HepG2 (cell line): ENCODE data around the gene GBA2. TPM values are rescaled to one million over a fixed set of nuclear protein-coding genes. Genes with fewer than 3 reads are reported as not detected.

Source experiments
- ARHGAP35 ChIP-seq: sonication (generic); formaldehyde crosslinking; IDR thresholded peaks from 2 replicates; pipeline ENCODE4 v1.9.0; 2022; ENCODE audit warnings: mild to moderate bottlenecking, inconsistent platforms, moderate library complexity, missing genetic modification reagents, borderline replicate concordance
- CCDC6 ChIP-seq: sonication (generic); formaldehyde crosslinking; IDR thresholded peaks from 2 replicates; pipeline ENCODE4 v1.8.1; 2022; ENCODE audit warnings: mild to moderate bottlenecking, missing genetic modification reagents, moderate library complexity
- GATAD1 ChIP-seq: IDR thresholded peaks from 2 replicates; pipeline ENCODE4 v1.6.1; 2016; ENCODE audit warnings: missing genetic modification reagents, missing compliant biosample characterization
- IKZF1 ChIP-seq: fragments of 450-650 bp; IDR thresholded peaks from 2 replicates; pipeline ENCODE4 v1.7.1; 2016
- MAF1 ChIP-seq: sonication (generic); formaldehyde crosslinking; IDR thresholded peaks from 2 replicates; pipeline ENCODE4 v1.5.0; 2020; ENCODE audit warnings: missing genetic modification reagents, borderline replicate concordance
- SIX4 ChIP-seq: sonication (generic); formaldehyde crosslinking; IDR thresholded peaks from 2 replicates; pipeline ENCODE4 v1.4.0; 2020; ENCODE audit warnings: missing genetic modification reagents
- SRY ChIP-seq: sonication (generic); formaldehyde crosslinking; IDR thresholded peaks from 2 replicates; pipeline ENCODE4 v1.8.0; 2022; ENCODE audit warnings: mild to moderate bottlenecking, missing genetic modification reagents
- ZMAT3 ChIP-seq: sonication (generic); formaldehyde crosslinking; conservative IDR thresholded peaks from 2 replicates; pipeline ENCODE4 v1.7.0; 2021; ENCODE audit warnings: missing genetic modification reagents
- ZNF234 ChIP-seq: sonication (generic); formaldehyde crosslinking; conservative IDR thresholded peaks from 2 replicates; pipeline ENCODE4 v1.5.1; 2020; ENCODE audit warnings: mild to moderate bottlenecking, missing genetic modification reagents
- ZNF337 ChIP-seq: sonication (generic); formaldehyde crosslinking; IDR thresholded peaks from 2 replicates; pipeline ENCODE4 v1.5.1; 2020; ENCODE audit warnings: missing genetic modification reagents, low read depth, mild to moderate bottlenecking, borderline replicate concordance
- ZNF33A ChIP-seq: sonication (generic); formaldehyde crosslinking; IDR thresholded peaks from 2 replicates; pipeline ENCODE4 v1.5.1; 2020; ENCODE audit warnings: missing genetic modification reagents, mild to moderate bottlenecking, moderate library complexity, borderline replicate concordance
- ZNF552 ChIP-seq: sonication (generic); formaldehyde crosslinking; IDR thresholded peaks from 2 replicates; pipeline ENCODE4 v1.9.0; 2022; ENCODE audit warnings: missing genetic modification reagents, mild to moderate bottlenecking, borderline replicate concordance
- ZNF724P ChIP-seq: sonication (generic); formaldehyde crosslinking; IDR thresholded peaks from 2 replicates; pipeline ENCODE4 v1.8.0; 2022; ENCODE audit warnings: missing genetic modification reagents, borderline replicate concordance
- ZNF879 ChIP-seq: sonication (generic); formaldehyde crosslinking; IDR thresholded peaks from 2 replicates; pipeline ENCODE4 v1.8.1; 2023; ENCODE audit warnings: missing genetic modification reagents
- ZSCAN22 ChIP-seq: sonication (generic); formaldehyde crosslinking; IDR thresholded peaks from 2 replicates; pipeline ENCODE4 v1.4.0; 2020; ENCODE audit warnings: mild to moderate bottlenecking, missing genetic modification reagents
- polyA plus RNA-seq, 8 experiments: library from polyadenylated mRNA; depleted of rRNA in 3 of 8; stranded (reverse) in 7 of 8; unstranded in 1 of 8; fragments of >200 nt; fragmentation: Illumina TruSeq in 4 of 8; extraction: Trizol in 4 of 8; gene quantifications; 2 replicates each; pipeline versions ENCODE4 v1.2.1 to v1.2.3, GENCODE V29; 2011 to 2016; ENCODE audit warnings: low read depth in 4 of 8, missing spikeins in 1 of 8, mixed read lengths in 1 of 8; ENCODE audit not compliant: insufficient read depth in 1 of 8
- total RNA-seq, 5 experiments: library from RNA; depleted of rRNA; stranded (reverse); fragments of >200 nt; fragmentation: Illumina TruSeq; extraction: Trizol; gene quantifications; 2 replicates each; pipeline ENCODE4 v1.2.3, GENCODE V29; 2016; ENCODE audit warnings: low read depth in 1 of 5
- TF ChIP-seq, protein P1 (sequence below): sonication (generic); formaldehyde crosslinking; IDR thresholded peaks from 2 replicates; pipeline ENCODE4 v1.4.0; 2020; ENCODE audit warnings: missing genetic modification reagents
- TF ChIP-seq, protein P2 (sequence below): sonication (generic); formaldehyde crosslinking; IDR thresholded peaks from 2 replicates; pipeline ENCODE4 v1.8.0; 2023; ENCODE audit warnings: mild to moderate bottlenecking, missing genetic modification reagents
- TF ChIP-seq, protein P3 (sequence below): sonication (generic); formaldehyde crosslinking; IDR thresholded peaks from 2 replicates; pipeline ENCODE4 v1.8.0; 2022; ENCODE audit warnings: mild to moderate bottlenecking, missing genetic modification reagents, moderate library complexity
- TF ChIP-seq, protein P4 (sequence below): sonication (generic); formaldehyde crosslinking; IDR thresholded peaks from 2 replicates; pipeline ENCODE4 v1.5.0; 2020; ENCODE audit warnings: missing genetic modification reagents, mild to moderate bottlenecking, borderline replicate concordance
- TF ChIP-seq, protein P5 (sequence below): sonication (generic); formaldehyde crosslinking; IDR thresholded peaks from 2 replicates; pipeline ENCODE4 v1.4.0; 2020; ENCODE audit warnings: missing genetic modification reagents
- TF ChIP-seq, protein P6 (sequence below): IDR thresholded peaks from 2 replicates; pipeline ENCODE4 v1.6.1; 2018; ENCODE audit warnings: missing genetic modification reagents, mild to moderate bottlenecking, missing compliant biosample characterization
- TF ChIP-seq, protein P7 (sequence below): sonication (generic); formaldehyde crosslinking; IDR thresholded peaks from 2 replicates; pipeline ENCODE4 v1.8.0; 2022; ENCODE audit warnings: missing genetic modification reagents, mild to moderate bottlenecking, inconsistent platforms, borderline replicate concordance

GBA2 gene
- total and polyA plus RNA-seq, 2 of the 13 experiments (the other 11 are each of a cell fraction or from before 2014, with no cell fraction given), result 37.5 to 86.1 TPM

DNA sequence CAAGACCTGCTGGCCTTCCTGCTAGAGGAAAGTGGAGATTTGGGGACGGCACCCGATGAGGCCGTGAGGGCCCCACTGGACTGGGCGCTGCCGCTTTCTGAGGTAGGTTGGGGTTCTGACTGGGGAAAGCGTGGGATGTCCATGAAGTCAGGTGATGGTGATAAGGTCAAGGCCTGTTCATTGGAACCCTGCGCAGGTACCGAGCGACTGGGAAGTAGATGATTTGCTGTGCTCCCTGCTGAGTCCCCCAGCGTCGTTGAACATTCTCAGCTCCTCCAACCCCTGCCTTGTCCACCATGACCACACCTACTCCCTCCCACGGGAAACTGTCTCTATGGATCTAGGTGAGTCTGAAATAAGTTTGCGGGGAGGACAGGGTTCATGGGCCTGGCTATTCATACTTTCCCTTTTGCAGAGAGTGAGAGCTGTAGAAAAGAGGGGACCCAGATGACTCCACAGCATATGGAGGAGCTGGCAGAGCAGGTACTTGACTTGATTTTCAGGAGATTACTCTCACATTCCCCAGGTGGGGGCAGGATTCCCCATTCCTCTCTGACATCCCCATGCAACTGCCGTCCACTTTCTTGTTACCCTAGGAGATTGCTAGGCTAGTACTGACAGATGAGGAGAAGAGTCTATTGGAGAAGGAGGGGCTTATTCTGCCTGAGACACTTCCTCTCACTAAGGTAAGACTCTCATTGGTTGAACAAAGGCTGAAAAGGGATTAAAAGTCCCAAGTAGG, 16.1 kb downstream of the GBA2 start (continued):
- TF ChIP-seq ZMAT3 (CRISPR knock-in tag), result no peak
- TF ChIP-seq, protein P1, sequence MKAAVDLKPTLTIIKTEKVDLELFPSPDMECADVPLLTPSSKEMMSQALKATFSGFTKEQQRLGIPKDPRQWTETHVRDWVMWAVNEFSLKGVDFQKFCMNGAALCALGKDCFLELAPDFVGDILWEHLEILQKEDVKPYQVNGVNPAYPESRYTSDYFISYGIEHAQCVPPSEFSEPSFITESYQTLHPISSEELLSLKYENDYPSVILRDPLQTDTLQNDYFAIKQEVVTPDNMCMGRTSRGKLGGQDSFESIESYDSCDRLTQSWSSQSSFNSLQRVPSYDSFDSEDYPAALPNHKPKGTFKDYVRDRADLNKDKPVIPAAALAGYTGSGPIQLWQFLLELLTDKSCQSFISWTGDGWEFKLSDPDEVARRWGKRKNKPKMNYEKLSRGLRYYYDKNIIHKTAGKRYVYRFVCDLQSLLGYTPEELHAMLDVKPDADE (CRISPR knock-in tag), result no peak
- no peak for TF ChIP-seq ZNF879 (CRISPR knock-in tag)
- TF ChIP-seq, protein P2, sequence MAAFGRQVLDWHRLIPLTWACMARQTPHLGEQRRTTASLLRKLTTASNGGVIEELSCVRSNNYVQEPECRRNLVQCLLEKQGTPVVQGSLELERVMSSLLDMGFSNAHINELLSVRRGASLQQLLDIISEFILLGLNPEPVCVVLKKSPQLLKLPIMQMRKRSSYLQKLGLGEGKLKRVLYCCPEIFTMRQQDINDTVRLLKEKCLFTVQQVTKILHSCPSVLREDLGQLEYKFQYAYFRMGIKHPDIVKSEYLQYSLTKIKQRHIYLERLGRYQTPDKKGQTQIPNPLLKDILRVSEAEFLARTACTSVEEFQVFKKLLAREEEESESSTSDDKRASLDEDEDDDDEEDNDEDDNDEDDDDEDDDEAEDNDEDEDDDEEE (CRISPR knock-in tag), result peak; percentile 61; the same call in 1 of the 2 replicates
- no peak for TF ChIP-seq ZNF552 (CRISPR knock-in tag)
- TF ChIP-seq SRY, result no peak
- TF ChIP-seq, protein P3, sequence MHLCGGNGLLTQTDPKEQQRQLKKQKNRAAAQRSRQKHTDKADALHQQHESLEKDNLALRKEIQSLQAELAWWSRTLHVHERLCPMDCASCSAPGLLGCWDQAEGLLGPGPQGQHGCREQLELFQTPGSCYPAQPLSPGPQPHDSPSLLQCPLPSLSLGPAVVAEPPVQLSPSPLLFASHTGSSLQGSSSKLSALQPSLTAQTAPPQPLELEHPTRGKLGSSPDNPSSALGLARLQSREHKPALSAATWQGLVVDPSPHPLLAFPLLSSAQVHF (CRISPR knock-in tag), result no peak
- TF ChIP-seq, protein P4, sequence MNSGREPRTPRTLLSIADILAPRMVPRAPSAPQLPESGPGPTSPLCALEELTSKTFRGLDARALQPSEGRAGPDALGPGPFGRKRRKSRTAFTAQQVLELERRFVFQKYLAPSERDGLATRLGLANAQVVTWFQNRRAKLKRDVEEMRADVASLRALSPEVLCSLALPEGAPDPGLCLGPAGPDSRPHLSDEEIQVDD, result no peak
- no peak for TF ChIP-seq ZSCAN22 (CRISPR knock-in tag)
- no peak for TF ChIP-seq MAF1 (CRISPR knock-in tag)
- TF ChIP-seq CCDC6 (CRISPR knock-in tag), result 0 out of 2 replicates have a peak, but pooled peaks have one; percentile 12
- TF ChIP-seq, protein P5, sequence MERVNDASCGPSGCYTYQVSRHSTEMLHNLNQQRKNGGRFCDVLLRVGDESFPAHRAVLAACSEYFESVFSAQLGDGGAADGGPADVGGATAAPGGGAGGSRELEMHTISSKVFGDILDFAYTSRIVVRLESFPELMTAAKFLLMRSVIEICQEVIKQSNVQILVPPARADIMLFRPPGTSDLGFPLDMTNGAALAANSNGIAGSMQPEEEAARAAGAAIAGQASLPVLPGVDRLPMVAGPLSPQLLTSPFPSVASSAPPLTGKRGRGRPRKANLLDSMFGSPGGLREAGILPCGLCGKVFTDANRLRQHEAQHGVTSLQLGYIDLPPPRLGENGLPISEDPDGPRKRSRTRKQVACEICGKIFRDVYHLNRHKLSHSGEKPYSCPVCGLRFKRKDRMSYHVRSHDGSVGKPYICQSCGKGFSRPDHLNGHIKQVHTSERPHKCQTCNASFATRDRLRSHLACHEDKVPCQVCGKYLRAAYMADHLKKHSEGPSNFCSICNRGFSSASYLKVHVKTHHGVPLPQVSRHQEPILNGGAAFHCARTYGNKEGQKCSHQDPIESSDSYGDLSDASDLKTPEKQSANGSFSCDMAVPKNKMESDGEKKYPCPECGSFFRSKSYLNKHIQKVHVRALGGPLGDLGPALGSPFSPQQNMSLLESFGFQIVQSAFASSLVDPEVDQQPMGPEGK, result 0 out of 2 replicates have a peak, but pooled peaks have one; percentile 7
- peak; percentile 12; the same call in 1 of the 2 replicates for TF ChIP-seq ZNF33A (CRISPR knock-in tag)
- no peak for TF ChIP-seq SIX4 (CRISPR knock-in tag)
- TF ChIP-seq ARHGAP35 (CRISPR knock-in tag), result no peak
- TF ChIP-seq GATAD1 (CRISPR knock-in tag), result no peak
- TF ChIP-seq, protein P6, sequence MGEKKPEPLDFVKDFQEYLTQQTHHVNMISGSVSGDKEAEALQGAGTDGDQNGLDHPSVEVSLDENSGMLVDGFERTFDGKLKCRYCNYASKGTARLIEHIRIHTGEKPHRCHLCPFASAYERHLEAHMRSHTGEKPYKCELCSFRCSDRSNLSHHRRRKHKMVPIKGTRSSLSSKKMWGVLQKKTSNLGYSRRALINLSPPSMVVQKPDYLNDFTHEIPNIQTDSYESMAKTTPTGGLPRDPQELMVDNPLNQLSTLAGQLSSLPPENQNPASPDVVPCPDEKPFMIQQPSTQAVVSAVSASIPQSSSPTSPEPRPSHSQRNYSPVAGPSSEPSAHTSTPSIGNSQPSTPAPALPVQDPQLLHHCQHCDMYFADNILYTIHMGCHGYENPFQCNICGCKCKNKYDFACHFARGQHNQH (CRISPR knock-in tag), result no peak
- TF ChIP-seq IKZF1, result no peak
- TF ChIP-seq, protein P7, sequence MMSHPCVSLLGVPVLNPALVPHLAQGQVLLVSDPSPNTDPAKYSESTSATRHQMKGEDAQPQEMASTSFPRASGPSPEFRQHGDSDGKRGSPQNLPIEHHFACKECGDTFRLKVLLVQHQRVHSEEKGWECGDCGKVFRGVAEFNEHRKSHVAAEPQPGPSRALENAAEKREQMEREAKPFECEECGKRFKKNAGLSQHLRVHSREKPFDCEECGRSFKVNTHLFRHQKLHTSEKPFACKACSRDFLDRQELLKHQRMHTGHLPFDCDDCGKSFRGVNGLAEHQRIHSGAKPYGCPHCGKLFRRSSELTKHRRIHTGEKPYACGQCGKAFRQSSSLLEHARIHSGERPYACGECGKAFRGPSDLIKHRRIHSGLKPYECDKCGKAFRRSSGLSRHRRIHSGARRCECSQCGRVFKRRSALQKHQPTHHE (CRISPR knock-in tag), result no peak; the same call in 1 of the 2 replicates
- TF ChIP-seq ZNF724P (CRISPR knock-in tag), result no peak
- TF ChIP-seq ZNF337 (CRISPR knock-in tag), result no peak
- no peak for TF ChIP-seq ZNF234 (CRISPR knock-in tag)
